HG03135 (cell line): ENCODE data around the gene RRAD.
"Not testable (repeated sequence)": the region's sequence is repeated elsewhere in the genome, so short reads cannot be mapped to it uniquely, and the experiment has no call there.

Experiments
- ATAC-seq: cut with Tn5 transposase; IDR thresholded peaks from one replicate; pipeline ENCODE4 v1.9.1; 2021; ENCODE audit warnings: mild to moderate bottlenecking, moderate library complexity; ENCODE audit not compliant: unreplicated experiment

The RRAD gene

GRCh38 chr16:66902648-66903543 lies 22.4 kb downstream of the RRAD start:
- no peak for ATAC-seq

DNA sequence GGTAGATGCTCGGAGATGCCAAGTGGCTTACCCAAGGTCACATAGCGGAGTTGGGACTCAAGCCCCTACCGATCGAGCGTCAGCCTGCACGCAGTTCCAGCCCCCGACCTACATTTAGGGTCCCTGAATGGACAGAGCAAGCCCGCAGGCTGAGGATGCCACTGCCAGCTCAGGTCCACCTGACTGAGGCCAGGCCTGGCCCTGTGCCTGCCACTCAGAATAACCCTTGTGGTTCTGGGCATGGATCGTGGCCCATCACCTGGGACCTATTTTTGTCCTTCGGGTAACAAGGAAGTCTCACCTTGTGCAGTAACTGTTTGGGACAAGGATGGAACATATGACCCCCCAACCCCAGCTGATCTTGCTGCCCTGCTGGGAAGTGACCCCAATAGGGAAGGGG lies 23.7 kb downstream of the RRAD start:
- no peak for ATAC-seq

- no peak for ATAC-seq
Measured at GRCh38 chr16:66900721-66901441, 24.5 kb downstream of the RRAD start.

- no peak for ATAC-seq
Measured at GRCh38 chr16:66899945-66900710, 25.2 kb downstream of the RRAD start.

GRCh38 chr16:66899310-66899944 lies 25.9 kb downstream of the RRAD start:
- ATAC-seq, result no peak

- no peak for ATAC-seq
Measured at GRCh38 chr16:66898933-66899309, 26.4 kb downstream of the RRAD start.

DNA sequence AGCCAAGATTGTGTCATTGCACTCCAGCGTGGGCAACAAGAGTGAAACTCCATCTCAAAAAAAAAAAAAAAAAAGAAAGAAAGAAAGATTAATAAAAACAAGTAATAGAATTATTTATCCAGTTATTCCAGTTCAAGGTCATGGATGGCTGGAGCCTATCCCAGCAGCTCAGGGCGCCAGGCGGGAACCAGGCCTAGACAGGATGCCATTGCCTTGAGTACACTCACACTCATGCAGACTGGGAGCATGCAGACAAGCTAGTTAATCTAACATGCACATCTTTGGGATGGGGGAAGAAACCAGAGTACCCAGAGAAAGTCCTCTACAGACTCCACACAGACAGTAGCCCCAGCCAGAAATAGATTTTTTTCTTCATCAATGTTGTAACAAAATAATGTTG lies 27.1 kb downstream of the RRAD start:
- no peak for ATAC-seq

GRCh38 chr16:66896682-66897081 lies 28.7 kb downstream of the RRAD start:
- not testable (repeated sequence) for ATAC-seq

- no peak for ATAC-seq
Measured at GRCh38 chr16:66895999-66896398, 29.3 kb downstream of the RRAD start.

GRCh38 chr16:66895689-66895979 lies 29.7 kb downstream of the RRAD start:
- no peak for ATAC-seq

GRCh38 chr16:66894948-66895688 lies 30.2 kb downstream of the RRAD start:
- peak; percentile 70 for ATAC-seq

- no peak for ATAC-seq
Measured at GRCh38 chr16:66894055-66894454, 31.3 kb downstream of the RRAD start.

DNA sequence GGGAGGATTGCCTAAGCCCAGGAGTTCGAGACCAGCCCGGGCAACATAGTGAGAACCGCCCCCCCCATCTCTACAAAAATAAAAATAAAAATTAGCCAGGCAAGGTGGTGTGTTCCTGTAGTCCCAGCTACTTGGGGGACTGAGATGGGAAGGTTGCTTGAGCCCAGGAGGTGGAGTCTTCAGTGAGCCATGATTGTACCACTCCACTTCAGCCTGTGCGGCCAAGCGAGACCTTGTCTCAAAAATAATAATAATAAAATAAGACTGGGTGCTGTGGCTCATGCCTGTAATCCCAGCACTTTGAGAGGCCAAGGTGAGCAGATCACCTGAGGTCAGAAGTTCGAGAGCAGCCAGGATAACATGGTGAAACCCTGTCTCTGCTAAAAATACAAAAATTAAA lies 33.5 kb downstream of the RRAD start:
- ATAC-seq, result no peak

DNA sequence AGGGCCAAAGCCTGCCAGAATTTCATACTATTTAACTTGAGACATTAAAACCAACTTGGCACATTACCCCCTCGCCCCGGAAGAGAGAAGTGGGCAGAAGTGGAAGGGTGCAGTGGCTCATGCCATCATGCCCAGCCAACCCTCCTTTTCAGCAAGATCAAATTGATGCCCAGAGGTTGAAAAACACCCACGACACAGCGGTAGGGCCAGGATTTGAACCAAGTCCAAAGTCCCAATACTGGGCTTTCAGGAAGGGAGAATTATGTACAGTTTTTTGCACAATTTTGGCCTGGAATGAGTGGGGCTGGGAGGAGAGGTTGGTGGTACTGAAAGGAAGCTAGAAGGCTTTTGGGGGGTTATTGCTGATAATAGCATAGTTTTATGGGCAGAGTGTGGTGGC lies 34.0 kb downstream of the RRAD start:
- no peak for ATAC-seq

GRCh38 chr16:66890799-66891198 lies 34.5 kb downstream of the RRAD start:
- no peak for ATAC-seq

GRCh38 chr16:66889622-66890021 lies 35.7 kb downstream of the RRAD start:
- no peak for ATAC-seq

GRCh38 chr16:66888647-66889615 lies 36.4 kb downstream of the RRAD start:
- ATAC-seq, result no peak

DNA sequence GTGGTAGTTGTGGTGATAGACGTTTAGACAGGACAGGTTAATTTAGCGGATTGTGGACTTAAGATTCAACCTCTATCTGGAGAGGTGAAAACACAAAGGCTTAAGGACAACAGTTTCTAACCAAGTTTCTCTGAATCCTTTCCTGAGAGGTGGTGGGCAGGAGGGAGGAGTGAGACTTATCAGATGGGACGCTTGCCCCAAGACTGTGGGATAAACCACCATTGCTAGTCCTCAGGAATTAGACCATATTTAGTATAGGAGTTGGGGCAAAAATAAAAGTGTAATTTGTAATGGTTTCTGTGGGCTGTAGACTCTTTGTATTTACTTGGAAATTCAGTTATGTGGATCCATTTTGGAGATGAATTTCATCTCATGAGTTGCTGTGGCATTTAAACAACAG lies 38.4 kb downstream of the RRAD start:
- no peak for ATAC-seq

DNA sequence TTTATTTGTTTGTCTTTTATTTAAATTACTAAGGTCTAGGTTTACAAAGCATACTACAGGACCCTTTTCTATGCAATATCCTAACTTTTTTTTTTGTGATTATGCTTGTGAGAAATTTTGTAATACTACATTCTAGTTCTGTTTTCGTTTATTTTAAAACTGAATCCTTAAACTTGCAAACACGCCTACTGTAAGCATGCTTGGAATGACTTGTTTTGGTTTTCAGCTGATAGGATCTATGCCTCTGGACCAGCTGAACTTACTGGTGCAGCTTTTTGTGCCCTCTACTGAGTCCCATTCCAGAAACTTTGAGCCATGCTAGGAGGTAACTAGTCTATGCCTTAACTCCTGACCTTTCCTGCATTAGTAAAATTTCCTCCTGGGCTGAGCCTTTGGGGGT lies 39.0 kb downstream of the RRAD start:
- ATAC-seq, result no peak
